CD4-positive, alpha-beta T cell treated with Interleukin-4 for 1 hour (primary cell): ENCODE results near the gene TOX2.

Experiments
- DNase-seq, 2 donors: peaks; one replicate each; pipeline ENCODE4 v3.0.0-alpha.2; 2020 to 2022

TOX2 gene

DNA sequence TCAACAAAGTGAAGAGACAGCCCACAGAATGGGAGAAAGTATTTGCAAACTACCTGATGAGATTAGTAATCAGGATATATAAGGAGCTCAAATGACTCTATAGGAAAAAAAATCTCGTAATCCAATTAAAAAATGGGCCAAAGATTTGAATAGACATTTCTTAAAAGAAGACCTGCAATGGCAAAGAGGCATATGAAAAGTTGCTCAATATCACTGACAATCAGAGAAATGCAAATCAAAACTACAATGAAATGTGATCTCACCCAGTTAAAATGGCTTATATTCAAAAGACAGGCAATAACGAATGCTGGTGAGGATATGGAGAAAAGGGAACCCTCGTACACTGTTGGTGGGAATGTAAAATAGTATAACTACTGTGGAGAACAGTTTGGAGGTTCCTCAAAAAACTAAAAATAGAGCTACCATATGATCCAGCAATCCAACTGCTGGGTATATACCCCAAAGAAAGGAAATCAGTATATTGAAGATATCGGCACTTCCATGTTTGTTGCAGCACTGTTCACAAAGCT is 65.0 kb downstream of the TOX2 start:
- no peak for DNase-seq

DNA sequence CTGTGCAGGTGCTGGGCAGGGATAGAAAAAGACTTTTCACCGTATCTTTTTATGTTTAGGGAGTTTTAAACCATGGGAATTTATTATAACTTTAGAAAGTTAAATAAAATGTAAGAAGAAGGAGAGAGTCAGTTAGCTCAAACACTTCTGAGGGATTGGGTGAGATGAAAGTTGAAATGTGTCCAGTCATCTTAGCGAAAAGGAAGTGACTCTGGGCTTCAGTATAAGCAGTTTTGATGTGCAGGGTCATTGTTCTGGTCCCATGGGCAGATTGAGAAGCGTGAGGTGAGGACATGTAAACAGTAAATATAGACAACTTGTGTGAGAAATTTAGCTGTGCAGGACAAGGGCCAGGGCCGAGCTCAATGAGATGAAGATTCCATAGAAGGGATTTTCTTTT is 66.9 kb downstream of the TOX2 start:
- no peak for DNase-seq

DNA sequence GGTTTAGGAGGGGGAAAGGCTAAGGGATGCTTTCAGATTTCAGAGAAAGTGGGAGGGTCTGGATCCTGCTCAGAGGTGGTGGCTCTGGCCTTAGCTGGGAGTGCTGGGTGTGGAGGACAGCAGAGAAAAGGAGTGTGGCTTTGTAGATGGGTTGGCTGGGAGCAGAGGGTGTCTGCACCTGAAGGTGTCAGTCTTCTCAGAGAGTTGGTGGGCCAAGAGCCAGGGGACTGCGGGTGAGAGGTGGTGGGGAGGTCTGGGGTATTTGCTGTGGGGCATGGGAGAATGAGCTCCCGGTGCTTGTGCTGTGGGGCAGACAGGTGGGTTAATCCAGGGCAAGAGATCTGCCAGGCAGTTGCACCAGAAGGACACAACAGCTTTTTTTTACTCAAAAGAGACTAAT is 67.4 kb downstream of the TOX2 start:
- no peak for DNase-seq

DNA sequence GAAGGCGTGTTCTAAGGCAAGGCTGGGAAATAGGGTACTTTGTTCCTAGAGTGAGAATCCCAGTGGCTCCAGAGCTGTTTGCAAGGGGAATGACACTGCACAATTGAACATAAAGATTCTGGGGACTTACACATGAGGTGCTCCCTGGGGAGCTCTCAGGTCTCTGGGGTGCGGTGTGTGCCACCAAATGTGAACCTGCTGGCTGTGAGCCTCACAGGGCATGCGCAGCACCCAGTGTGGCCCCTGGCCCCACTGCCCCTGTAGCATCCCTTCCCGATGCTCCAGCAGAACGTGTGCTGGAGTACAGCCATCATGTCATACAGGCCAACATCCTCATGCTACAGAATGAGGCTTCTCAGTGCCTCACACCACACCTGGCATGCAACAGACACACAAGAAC is 68.2 kb downstream of the TOX2 start:
- no peak for DNase-seq

DNA sequence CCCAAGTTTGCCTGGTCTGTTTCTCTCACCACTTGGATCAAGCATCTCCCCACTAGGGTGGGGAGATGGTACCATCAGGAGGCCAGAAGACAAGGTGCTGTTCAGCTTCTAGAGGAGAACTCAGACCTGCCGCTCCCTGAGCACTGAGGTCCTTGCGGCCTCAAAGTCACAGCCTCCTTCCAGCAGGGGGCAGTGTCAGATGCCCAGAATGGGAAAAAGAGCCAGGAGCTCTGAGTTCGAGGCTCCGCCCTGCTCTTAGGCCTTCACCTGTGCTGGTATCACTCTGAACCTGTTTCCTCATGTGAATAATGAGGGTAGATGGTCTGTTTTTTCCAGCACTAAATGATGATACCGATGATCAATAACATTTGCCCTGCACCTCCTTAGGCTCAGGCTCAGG is 68.7 kb downstream of the TOX2 start:
- peak in 1 of 2 donors; percentile 40 for DNase-seq

DNA sequence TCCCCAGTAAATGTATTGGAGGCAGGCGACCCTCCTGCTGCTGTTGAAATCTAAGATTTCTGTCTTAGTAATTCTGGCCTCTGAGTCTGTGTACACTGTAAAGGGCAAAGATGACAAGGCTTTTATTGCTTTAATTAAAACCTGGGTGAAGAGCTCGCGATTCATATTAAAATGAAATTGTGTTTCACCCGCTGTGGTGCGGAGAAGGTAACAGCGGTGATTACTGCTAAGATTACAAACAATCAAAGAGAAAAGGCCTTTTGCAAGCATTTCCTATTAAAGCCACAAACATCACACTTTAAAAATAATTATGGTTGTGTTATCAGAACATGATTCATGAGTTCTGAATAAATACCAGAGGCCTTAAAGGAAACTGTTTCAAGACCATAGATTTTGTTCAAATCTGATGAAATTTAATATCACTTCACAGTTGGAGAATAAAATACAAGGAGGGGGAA is 69.3 kb downstream of the TOX2 start:
- DNase-seq = peak in 1 of 2 donors; percentile 26

DNA sequence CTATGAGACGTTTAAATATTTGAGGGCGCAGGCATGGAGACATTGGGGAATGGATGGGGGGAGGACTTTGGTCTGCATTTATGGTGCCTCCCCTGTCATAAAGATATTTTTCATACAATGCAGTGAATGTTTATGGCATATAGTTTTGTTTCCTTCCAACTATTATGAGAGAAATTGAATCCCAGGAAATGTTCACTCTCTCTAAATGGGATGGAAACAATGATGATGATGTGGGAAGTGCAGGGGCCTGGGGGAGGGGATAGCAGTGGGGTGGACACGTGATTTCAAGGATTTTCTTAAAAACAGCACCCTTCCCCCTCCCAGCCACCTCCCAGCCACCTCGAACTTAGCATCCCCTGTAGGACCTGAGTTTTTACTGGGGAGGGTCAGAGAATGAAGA is 69.9 kb downstream of the TOX2 start:
- no peak for DNase-seq

DNA sequence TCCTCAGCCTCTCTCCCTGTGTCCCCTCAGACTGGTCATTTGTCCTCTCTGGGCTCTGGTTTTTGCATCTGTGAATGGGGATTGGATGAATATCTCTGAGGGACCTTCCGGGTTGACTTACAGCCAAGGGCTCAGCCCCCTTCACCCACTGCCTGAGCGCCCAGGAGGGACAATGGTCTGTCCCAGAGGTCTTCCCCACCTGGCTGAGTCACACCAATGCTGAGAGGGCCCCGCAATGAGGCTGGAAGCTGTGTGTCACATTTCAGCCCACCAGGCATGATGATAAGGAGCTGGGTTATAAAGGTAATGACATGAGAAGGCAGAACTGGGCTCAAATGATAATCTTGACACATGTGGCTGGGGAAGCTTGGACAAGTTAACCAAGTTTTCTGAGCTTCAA is 70.5 kb downstream of the TOX2 start:
- DNase-seq = no peak

DNA sequence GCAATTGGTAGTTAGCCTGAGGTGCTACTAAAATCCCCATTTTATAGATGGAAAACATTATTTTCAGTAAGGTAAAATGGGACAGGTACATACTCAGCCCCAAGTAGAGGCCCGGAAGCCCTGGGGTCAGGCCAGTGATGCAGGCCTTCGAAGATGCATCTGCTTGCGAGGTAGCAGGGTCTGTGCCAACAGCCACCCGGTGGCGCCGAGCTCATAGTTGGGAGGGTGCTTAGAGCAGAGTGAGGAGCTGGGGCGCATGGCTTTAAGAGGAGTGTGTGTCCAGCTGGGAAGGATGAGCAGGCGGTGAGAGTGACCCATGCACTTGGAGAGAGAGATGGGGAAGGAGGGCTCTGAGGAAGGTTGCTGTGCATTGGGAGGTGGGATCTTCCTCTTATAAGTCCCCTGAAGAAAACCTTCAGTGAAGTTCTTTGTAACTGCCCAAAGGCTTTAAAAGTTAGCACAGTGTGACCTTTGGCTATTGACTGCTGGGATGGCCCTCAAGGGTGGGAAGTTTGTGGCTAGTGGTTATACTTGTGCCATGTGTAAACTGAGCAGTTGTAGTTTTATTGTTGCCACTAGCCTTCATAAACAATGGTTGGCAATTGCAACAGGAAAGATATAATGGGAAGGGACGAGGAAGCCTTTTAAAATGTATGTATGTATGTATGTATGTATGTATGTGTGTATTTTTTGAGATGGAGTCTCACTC is 71.1 kb downstream of the TOX2 start:
- DNase-seq = no peak

DNA sequence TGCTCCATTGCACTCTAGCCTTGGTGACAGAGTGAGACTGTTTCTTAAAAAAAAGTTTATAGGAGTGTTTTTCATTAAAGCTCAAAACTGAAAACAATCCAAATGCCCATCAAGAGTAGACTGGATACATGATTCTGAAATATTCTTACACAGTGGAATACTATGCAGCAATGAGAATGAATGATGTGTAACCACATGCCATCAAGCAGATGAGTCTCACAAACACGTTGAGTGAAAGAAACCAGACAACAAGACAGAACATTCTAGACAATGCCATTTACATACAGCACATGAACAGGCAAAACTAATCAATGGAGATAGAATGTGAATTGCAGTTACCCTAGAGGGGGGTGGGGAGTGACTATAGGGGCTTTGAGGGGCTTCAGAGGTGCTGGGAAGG is 72.4 kb downstream of the TOX2 start:
- DNase-seq = no peak

DNA sequence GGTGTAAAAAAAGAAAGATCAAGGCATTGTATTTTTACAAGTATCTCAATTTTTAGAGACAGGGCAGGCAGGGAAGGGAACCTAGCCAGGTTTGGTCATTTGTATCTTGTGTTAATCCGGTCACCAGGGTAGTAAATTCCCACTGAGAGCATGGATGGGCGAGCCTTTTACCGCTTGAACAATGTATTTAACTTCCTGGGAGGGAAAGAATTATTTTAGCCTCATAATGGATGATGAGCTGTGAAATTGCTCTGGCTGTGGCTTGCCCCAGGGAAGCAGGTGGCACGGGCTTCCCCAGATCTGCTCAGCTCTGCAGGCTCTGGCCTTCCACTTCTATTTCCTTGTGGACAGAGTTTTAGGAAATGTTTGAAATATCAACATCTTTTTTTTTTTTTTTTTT is 72.9 kb downstream of the TOX2 start:
- DNase-seq = no peak

DNA sequence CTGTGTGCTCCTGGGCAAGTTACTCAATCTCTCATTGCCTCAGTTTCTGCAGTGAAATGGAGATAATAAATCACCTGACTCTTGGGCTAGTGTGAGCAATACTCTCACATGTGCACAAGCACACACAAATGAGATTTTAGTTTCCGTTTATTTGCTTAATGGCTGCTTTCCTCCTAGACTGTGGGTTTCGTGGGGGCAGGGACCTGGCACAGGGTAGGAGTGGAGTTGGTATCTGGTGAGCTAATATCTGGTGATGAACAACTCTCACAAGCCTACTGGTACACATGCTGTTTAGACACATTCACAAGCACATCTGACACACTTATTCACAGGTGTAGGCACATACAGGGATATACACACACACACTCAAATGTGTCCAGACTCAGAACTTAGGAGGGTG is 73.8 kb downstream of the TOX2 start:
- DNase-seq = no peak

DNA sequence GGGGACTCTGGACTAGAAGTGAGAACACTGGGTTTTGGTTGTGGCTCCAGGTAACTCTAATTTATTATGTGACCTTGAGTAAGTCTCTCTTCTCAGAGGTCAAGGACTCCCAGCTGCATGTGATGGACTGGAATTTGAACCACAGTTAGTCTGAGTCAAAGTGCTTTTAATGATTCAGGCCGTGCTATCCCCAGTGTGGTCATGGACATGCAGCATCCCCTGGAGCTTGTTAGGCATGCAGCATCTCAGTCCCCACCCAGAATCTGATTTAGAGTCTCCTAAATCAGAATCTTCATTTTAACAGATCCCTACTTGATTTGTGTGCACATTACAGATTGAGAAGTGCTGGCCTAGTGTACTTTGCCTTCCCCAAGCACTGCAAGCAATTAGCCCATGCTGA is 74.2 kb downstream of the TOX2 start:
- DNase-seq = no peak

DNA sequence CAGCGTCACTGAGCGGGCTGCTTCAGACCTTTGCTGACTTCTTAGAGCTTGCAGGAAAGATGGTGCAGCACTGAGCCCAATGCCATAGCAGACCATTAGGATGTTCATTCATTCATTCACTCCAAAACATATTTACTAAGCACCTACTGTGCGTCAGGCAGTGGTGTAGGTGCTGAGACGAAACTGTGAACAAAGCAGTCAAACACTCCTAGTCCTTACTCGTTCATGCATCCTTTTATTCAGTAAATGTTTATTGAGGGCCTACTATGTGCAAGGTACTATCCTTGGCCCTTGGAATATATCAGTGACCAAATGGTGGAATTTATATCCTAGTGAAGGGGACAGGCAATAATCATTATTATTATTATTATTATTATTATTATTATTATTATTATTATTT is 76.6 kb downstream of the TOX2 start:
- no peak for DNase-seq

DNA sequence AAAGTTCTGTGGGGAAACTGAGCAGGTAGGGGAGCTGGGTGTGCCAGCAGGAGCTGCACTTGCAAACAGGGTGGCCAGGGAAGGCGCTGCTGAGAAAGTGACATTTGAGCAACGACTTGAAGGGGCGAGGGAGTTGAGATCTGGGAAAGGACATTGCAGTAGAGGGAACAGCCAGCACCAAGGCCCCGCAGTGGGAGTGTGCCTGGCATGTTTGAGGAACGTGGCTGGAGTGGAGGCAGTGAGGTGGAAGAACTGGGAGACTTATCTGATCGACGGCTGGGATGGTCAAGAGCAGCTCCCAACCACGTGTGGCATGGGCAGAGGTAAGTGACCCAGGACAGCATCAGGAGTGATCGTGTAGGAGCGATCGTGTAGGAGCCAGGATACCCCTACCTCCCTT is 77.3 kb downstream of the TOX2 start:
- DNase-seq = no peak

DNA sequence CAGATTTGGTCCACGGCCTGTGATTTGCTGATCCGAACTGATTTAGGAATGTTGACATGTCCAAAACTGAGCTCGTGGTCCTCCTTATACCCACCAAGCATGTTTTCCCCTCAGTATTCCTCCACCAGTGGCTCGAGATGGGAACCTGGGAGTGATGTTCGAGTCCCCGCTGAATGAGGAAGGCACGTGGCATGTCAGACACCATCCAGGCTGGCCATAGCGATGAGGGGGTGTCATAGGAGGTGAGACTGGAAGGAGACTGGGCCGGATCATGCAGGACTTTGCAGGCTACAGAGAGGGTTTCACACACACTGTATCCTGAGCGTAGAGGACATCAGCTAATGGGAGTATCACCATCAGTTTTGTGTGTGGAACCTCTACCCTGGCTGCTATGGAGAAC is 78.2 kb downstream of the TOX2 start:
- no peak for DNase-seq

DNA sequence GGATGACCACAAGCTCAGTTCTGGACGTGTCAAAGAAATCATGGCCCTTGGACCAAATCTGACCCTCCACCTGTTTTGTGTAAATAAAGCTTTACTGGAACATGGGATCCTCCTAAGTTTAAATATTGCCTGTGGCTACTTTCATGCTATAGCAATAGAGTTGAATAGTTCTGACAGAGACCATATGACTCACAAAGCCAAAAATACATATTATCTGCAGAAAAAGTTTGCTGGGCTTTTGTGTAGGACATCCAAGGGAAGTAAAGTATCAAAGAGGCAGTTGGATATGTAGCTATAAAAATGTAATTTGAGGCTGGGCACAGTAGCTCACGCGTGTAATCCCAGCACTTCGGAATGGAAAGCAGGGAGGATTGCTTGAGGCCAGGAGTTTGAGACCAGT is 78.9 kb downstream of the TOX2 start:
- DNase-seq = no peak

DNA sequence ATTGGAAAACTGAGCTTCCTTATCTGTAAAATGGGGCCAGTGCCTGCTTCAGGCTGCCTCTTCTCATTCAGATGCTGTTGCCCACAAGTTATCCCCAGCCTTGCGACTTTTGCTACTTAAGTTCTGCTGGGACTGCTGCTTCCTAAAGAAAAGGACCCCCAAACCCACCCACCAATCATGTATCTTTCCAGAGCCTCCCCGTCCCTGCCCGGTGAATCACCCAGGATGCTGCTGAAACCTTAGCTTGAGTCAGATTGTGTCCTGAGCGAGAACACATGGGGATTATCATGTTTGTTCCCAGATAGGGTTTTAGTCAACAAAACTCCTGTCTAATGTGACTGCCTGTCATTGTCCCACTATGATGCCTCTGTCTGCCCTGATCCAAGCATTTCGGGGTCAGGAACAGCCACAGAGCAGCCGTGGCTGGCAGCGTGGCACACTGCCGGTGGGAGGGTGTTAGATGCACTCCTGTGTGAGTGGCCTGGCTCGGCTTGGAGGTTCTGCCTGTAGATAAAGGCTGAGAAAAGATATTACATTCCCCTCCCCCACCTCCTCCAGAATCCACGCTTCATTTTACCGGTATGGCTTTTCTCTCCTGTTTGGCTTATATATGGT is 79.9 kb downstream of the TOX2 start:
- no peak for DNase-seq

DNA sequence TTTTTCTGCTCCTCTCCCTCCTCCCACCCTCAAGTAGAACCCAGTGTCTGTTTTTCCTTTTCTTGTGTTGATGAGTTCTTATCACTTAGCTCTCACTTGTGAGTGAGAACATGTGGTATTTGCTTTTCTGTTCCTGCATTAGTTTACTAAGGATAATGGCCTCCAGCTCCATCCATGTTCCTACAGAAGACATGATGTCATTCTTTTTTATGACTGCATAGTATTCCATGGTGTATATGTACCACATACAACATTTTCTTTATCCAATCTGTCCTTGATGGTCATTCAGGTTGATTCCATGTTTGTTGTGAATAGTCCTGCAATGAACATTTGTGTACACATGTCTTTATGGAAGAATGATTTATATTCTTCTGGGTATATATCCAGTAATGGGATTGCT is 81.0 kb downstream of the TOX2 start:
- no peak for DNase-seq

DNA sequence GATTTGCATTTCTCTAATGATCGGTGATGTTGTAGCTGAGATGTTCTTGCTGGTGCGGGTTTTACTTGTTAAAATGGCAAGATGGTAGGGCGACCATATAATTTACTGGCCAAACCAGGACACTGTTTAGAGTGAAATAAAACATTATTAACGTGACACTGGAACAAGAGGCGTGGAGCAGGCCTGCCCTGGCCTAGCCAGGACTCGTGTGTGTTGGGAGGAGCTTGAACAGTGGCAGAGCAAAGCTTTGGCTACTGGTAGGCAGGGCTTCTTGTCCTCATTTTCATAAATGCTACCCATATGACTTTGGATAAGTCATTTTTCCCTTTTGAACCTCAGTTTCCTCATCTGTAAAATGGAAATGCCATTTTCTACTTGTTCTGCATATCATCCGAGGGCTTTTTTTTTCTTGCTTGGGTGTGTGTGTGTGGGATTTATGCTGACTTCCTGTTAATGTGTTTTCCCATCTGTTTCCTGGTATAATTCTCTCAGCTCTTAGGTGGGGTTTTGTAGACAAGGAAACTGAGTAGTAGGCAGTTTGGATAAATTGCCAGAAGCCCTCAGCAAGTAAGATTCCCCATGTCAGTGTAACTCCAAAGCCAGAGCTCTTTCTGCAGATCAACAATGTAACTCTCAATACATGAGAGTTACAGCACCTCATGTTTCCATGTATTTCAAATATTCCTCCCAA is 81.7 kb downstream of the TOX2 start:
- no peak for DNase-seq

DNA sequence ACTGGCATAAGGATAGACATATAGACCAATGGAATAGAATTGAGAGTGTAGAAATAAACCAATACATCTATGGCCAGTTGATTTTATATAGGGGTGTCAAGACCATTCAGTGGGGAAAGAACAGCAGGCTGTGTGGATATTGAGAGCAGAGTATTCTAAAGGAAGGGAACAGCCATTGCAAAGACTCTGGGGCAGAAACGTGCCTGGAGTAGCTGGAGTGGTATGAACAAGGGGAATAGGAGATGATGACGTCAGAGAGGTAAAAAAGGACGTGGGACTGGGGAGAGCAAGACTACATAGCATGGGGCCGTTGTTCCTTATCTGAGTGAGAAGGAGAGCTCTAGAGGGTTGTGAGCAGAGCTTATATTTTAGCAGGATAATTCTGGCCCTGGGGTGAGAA is 85.2 kb downstream of the TOX2 start:
- DNase-seq = no peak

DNA sequence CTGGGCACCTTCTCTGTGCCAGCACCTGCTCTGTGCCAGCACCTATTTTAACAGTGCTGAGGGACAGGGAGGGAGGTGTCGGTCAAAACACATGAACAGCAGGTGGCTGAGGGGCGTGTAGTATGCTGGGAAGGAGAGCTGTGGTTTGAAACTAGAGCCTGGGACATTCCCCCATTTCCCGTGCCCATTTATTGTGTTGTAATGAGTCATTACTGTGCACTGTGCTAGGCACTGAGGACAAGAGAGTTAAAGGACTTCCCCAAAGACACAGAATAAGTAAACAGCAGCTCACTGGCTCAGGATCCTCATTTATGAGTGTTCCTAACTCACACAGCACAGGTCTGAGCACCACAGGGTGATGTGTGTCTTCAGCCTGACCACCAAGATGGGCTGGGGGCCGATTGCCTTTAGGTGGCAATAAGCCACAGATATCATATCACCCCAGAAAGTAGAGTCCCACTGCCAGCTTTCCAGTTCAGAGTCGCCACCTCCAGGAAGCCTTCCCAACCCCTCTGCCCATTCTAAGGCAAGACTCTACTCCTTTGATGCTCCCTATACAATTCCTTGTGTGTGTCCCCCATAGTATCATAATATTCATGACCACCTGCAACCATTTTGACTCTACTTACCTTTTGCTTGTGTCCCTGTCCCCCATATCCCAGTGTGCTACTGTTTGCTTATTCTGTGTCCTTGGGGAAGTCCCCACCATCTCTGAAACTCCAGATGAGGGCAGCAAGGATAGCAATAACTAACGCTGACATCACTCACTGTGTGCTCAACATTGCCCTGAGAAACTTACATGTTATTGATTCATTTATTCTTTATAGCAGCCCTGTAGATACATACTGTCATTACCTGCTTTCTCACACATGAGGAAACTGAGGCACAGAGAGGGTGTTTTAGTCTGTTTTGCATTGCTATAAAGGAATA is 87.3 kb downstream of the TOX2 start:
- no peak for DNase-seq

DNA sequence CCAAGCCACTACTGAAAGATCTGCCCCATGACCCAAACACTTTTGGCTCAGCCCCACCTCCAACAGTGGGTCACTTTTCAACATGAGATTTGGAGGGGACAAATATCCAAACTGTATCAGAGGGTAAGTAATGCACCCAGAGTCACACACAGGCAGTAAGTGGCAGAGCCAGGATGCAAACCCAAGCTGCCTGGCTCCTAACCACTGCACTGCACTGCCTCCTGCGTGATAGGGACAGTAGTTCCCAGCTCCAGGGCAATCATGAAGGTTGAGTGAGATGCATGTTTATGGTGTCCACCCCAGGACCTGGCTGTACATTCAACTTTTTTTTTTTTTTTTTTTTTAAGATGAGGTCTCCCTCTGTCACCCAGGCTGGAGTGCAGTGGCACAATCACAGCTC is 88.2 kb downstream of the TOX2 start:
- DNase-seq = no peak
